Tibial nerve (tissue), 4 donors: Measurements from ENCODE around the gene HYPK. TPM values are rescaled to one million over a fixed set of nuclear protein-coding genes. Genes with fewer than 3 reads are reported as not detected.
A peak's percentile ranks its signal among the peaks of the same experiment; 100 is the strongest.

Experiments
- DNase-seq, 2 donors: peaks; one replicate each; pipeline ENCODE4 v3.0.0-alpha.2; 2019; ENCODE audit warnings: low spot score in 2 of 2
- H3K27ac ChIP-seq, 4 donors: fragments of 200-600 bp; sonication (generic) in 3 of 4; one replicate each; pipeline ENCODE4 v1.5.1; 2017 to 2019; ENCODE audit warnings: mild to moderate bottlenecking in 1 of 4
- H3K27me3 ChIP-seq, 2 donors: fragments of 200-600 bp; sonication (generic) in 1 of 2; one replicate each; pipeline versions ENCODE4 v1.5.1 to v1.6.0; 2017 to 2019
- H3K36me3 ChIP-seq, 3 donors: fragments of 200-600 bp; sonication (generic); one replicate each; pipeline ENCODE4 v1.5.1; 2018 to 2019
- H3K4me1 ChIP-seq, 4 donors: fragments of 200-600 bp; sonication (generic) in 3 of 4; one replicate each; pipeline ENCODE4 v1.5.1; 2017 to 2019
- H3K4me3 ChIP-seq, 4 donors: fragments of 200-600 bp; sonication (generic) in 3 of 4; one replicate each; pipeline ENCODE4 v1.5.1; 2017 to 2019; ENCODE audit warnings: mild to moderate bottlenecking in 1 of 4, moderate library complexity in 1 of 4
- H3K9me3 ChIP-seq, 4 donors: fragments of 200-600 bp; sonication (generic) in 3 of 4; one replicate each; pipeline ENCODE4 v1.5.1; 2017 to 2019
- CTCF ChIP-seq, 5 experiments: fragments of 200-600 bp in 3 of 5; fragments of 450-650 bp in 2 of 5; sonication (generic) in 3 of 5; IDR thresholded peaks; one replicate each; pipeline ENCODE4 v1.5.1; 2016 to 2019; ENCODE audit warnings: antibody characterized with exemption in 5 of 5, mild to moderate bottlenecking in 3 of 5, moderate library complexity in 2 of 5
- EP300 ChIP-seq, 2 donors: sonication (generic); formaldehyde crosslinking; IDR thresholded peaks; one replicate each; pipeline ENCODE4 v1.6.1; 2017; ENCODE audit warnings: antibody characterized with exemption in 2 of 2, mild to moderate bottlenecking in 1 of 2
- POLR2A ChIP-seq, 2 donors: fragments of 450-650 bp; IDR thresholded peaks; one replicate each; pipeline ENCODE4 v1.6.1; 2017; ENCODE audit warnings: antibody characterized with exemption in 2 of 2, mild to moderate bottlenecking in 2 of 2, moderate library complexity in 2 of 2
- whole genome bisulfite sequencing, 2 donors: methylation state at CpG; one replicate each; pipeline ENCODE4 v1.1.5; 2018; 5-methylcytosine and 5-hydroxymethylcytosine counted together
- total RNA-seq, 4 donors: library from RNA; depleted of rRNA; stranded (reverse); fragments of >200 nt; gene quantifications; one replicate each; pipeline ENCODE4 v1.1.0, GENCODE V29; 2016

HYPK gene
- total RNA-seq, 4 donors from 2014 or later: 7.5 to 27.6 (median 12.1) TPM

- no peaks in the 10 kb centered on the region for H3K27me3 ChIP-seq
- H3K9me3 ChIP-seq: no peaks in the 10 kb centered on the region
- TF ChIP-seq CTCF (IDR thresholded peaks at IDR 0.05) (no peak), EP300 (IDR thresholded peaks at IDR 0.05) (no peak), POLR2A (IDR thresholded peaks at IDR 0.05) (no peak)
- no peak overlapping the region for H3K4me3 ChIP-seq
- DNase-seq: no peak
- H3K36me3 ChIP-seq: peaks cover 0 to 11% (median 9%) of the 10 kb centered on the region in 3 donors
- peaks cover 0 to 21% (median 12%) of the 10 kb centered on the region in 4 donors for H3K4me1 ChIP-seq
- WGBS, 2 donors: 94 to 100% methylated on average over 3 of the region's 3 CpGs
- H3K27ac ChIP-seq: no peak overlapping the region
These were observed 11.0 kb upstream of the HYPK start for GRCh38 chr15:43789409-43789808.

GRCh38 chr15:43791993-43792760 is 8.2 kb upstream of the HYPK start, which contains the start of gene SERF2:
TSS of gene SERF2 (plus strand) at chr15:43792320. CDS start at chr15:43792377, 57 bp downstream.
- Histone ChIP-seq H3K9me3 (no peaks in the 10 kb centered on the region), H3K27ac (peak within 1 kb of the TSS; percentile 98 to 100 (median 100)), H3K36me3 (peaks cover 0 to 36% (median 9%) of the 10 kb centered on the region in 3 donors), H3K27me3 (no peaks in the 10 kb centered on the region), H3K4me3 (peak within 1 kb of the TSS; percentile 78 to 95 (median 90)), H3K4me1 (peaks cover 0 to 49% (median 23%) of the 10 kb centered on the region in 4 donors)
- TF ChIP-seq CTCF (IDR thresholded peaks at IDR 0.05): no peak
- TF ChIP-seq POLR2A (IDR thresholded peaks at IDR 0.05): peak; percentile 97 to 100
- peak; percentile 92 to 99 for TF ChIP-seq EP300 (IDR thresholded peaks at IDR 0.05)
- WGBS, 2 donors: 0 to 1% methylated on average over 53 to 56 of the region's 66 CpGs
- DNase-seq: peak; percentile 100

GRCh38 chr15:43792761-43793476 is 7.5 kb upstream of the HYPK start:
- no peaks in the 10 kb centered on the region for H3K9me3 ChIP-seq
- DNase-seq: no peak
- H3K4me3 ChIP-seq: peak overlapping the region; percentile 78 to 95 (median 90)
- H3K27ac ChIP-seq: peak overlapping the region; percentile 98 to 100 (median 100)
- WGBS, 2 donors: 0 to 1% methylated on average over 33 of the region's 33 CpGs
- TF ChIP-seq CTCF (IDR thresholded peaks at IDR 0.05) (no peak), POLR2A (IDR thresholded peaks at IDR 0.05) (no peak), EP300 (IDR thresholded peaks at IDR 0.05) (no peak)
- no peaks in the 10 kb centered on the region for H3K27me3 ChIP-seq
- H3K4me1 ChIP-seq: peaks cover 0 to 56% (median 23%) of the 10 kb centered on the region in 4 donors
- peaks cover 0 to 44% (median 9%) of the 10 kb centered on the region in 3 donors for H3K36me3 ChIP-seq

- H3K36me3 ChIP-seq: peaks cover 0 to 50% (median 9%) of the 10 kb centered on the region in 3 donors
- no peak for DNase-seq
- peak overlapping the region; percentile 98 to 100 (median 100) for H3K27ac ChIP-seq
- peak overlapping the region; percentile 78 to 95 (median 90) for H3K4me3 ChIP-seq
- H3K27me3 ChIP-seq: no peaks in the 10 kb centered on the region
- no peaks in the 10 kb centered on the region for H3K9me3 ChIP-seq
- no peak for TF ChIP-seq CTCF (IDR thresholded peaks at IDR 0.05)
- TF ChIP-seq EP300 (IDR thresholded peaks at IDR 0.05): no peak
- TF ChIP-seq POLR2A (IDR thresholded peaks at IDR 0.05): no peak
- H3K4me1 ChIP-seq: peaks cover 0 to 63% (median 25%) of the 10 kb centered on the region in 4 donors
- WGBS, 2 donors: 79 to 80% methylated on average over 10 of the region's 10 CpGs
These were observed 6.8 kb upstream of the HYPK start for GRCh38 chr15:43793647-43794046.
